ENCODE data around the gene TMEM167B. TPM values are rescaled to one million over a fixed set of nuclear protein-coding genes. Genes with fewer than 3 reads are reported as not detected.
"Not testable (repeated sequence)": the region's sequence is repeated elsewhere in the genome, so short reads cannot be mapped to it uniquely, and the experiment has no call there.

Gene TMEM167B
- 31.1 TPM for total RNA-seq
- long read RNA-seq, transcript TMEM167B-201 (3 exons, 3,730 nt), result major isoform, 23 of 25 reads
- long read RNA-seq, partial matches to known transcripts, result 0 of 25 reads
- long read RNA-seq, other reads (novel, unspliced or antisense), result 2 of 25 reads

GRCh38 chr1:109090196-109091077, at the start of gene TMEM167B:
TSS of gene TMEM167B (plus strand) at chr1:109090764. CDS start at chr1:109090873, 109 bp downstream.
- ATAC-seq (ENCODE audit: poor library complexity) (peak; percentile 97), DNase-seq (peak; percentile 95)
- intact Hi-C loops (cut with DNase I), result no loop called here

- ATAC-seq (ENCODE audit: poor library complexity) (peak; percentile 32), DNase-seq (peak; percentile 47)
- intact Hi-C loops (cut with DNase I), result no loop called here
Observed at GRCh38 chr1:109040989-109041620, 49.5 kb upstream of the TMEM167B start.

GRCh38 chr1:109041621-109042468, 48.7 kb upstream of the TMEM167B start, which contains the start of gene WDR47:
TSS of gene WDR47 (minus strand) at chr1:109042102. CDS start at chr1:109023512, 18,590 bp downstream.
- DNase-seq (peak; percentile 97), ATAC-seq (ENCODE audit: poor library complexity) (peak; percentile 98)
- intact Hi-C loops (cut with DNase I), result no loop called here

- DNase-seq (no peak), ATAC-seq (ENCODE audit: poor library complexity) (no peak)
- intact Hi-C loops (cut with DNase I), result no loop called here
Observed at GRCh38 chr1:109045595-109045994, 45.0 kb upstream of the TMEM167B start.

- no peak for DNase-seq
- intact Hi-C loops (cut with DNase I), result no loop called here
- no peak for ATAC-seq (ENCODE audit: poor library complexity)
Observed at GRCh38 chr1:109046671-109047070, 43.9 kb upstream of the TMEM167B start.

- DNase-seq, result no peak
- no peak for ATAC-seq (ENCODE audit: poor library complexity)
- intact Hi-C loops (cut with DNase I), result no loop called here
Observed at GRCh38 chr1:109047339-109047738, 43.2 kb upstream of the TMEM167B start.

- no peak for DNase-seq
- intact Hi-C loops (cut with DNase I), result no loop called here
- ATAC-seq (ENCODE audit: poor library complexity), result no peak
Observed at GRCh38 chr1:109048335-109048734, 42.2 kb upstream of the TMEM167B start.

GRCh38 chr1:109050228-109050995, 40.2 kb upstream of the TMEM167B start:
- ATAC-seq (ENCODE audit: poor library complexity) (no peak), DNase-seq (no peak)
- intact Hi-C loops (cut with DNase I), result no loop called here

GRCh38 chr1:109052145-109052544, 38.4 kb upstream of the TMEM167B start:
- DNase-seq; intact Hi-C loops (cut with DNase I); ATAC-seq (ENCODE audit: poor library complexity): not testable (repeated sequence)

GRCh38 chr1:109056064-109056463, 34.5 kb upstream of the TMEM167B start:
- ATAC-seq (ENCODE audit: poor library complexity) (no peak), DNase-seq (no peak)
- intact Hi-C loops (cut with DNase I), result no loop called here

- ATAC-seq (ENCODE audit: poor library complexity) (no peak), DNase-seq (no peak)
- intact Hi-C loops (cut with DNase I), result no loop called here
Observed at GRCh38 chr1:109059026-109059425, 31.5 kb upstream of the TMEM167B start.

- DNase-seq, result no peak
- ATAC-seq (ENCODE audit: poor library complexity), result no peak
- intact Hi-C loops (cut with DNase I), result no loop called here
Observed at GRCh38 chr1:109060707-109061106, 29.9 kb upstream of the TMEM167B start.

GRCh38 chr1:109061183-109061582, 29.4 kb upstream of the TMEM167B start:
- DNase-seq, result no peak
- peak; percentile 46 for ATAC-seq (ENCODE audit: poor library complexity)
- intact Hi-C loops (cut with DNase I), result no loop called here

- intact Hi-C loops (cut with DNase I), result no loop called here
- DNase-seq (no peak), ATAC-seq (ENCODE audit: poor library complexity) (no peak)
Observed at GRCh38 chr1:109065137-109065536, 25.4 kb upstream of the TMEM167B start.

GRCh38 chr1:109067883-109068282, 22.7 kb upstream of the TMEM167B start:
- DNase-seq (no peak), ATAC-seq (ENCODE audit: poor library complexity) (no peak)
- intact Hi-C loops (cut with DNase I), result no loop called here

GRCh38 chr1:109069294-109069693, 21.3 kb upstream of the TMEM167B start:
- no peak for ATAC-seq (ENCODE audit: poor library complexity)
- intact Hi-C loops (cut with DNase I), result no loop called here

GRCh38 chr1:109075531-109076490, 14.8 kb upstream of the TMEM167B start, which contains the start of gene TAF13:
TSS of gene TAF13 (minus strand) at chr1:109076003. CDS start at chr1:109075947, 56 bp downstream.
- ATAC-seq (ENCODE audit: poor library complexity), result peak; percentile 100
- intact Hi-C loops (cut with DNase I), result no loop called here
- DNase-seq, result peak; percentile 97

More at GRCh38 chr1:109069294-109069693, 21.3 kb upstream of the TMEM167B start:
- DNase-seq, result no peak

Data from Right ventricle myocardium superior (tissue), 1 donor.